Measurements from ENCODE around the gene TMEM151B.

TMEM151B gene

DNA sequence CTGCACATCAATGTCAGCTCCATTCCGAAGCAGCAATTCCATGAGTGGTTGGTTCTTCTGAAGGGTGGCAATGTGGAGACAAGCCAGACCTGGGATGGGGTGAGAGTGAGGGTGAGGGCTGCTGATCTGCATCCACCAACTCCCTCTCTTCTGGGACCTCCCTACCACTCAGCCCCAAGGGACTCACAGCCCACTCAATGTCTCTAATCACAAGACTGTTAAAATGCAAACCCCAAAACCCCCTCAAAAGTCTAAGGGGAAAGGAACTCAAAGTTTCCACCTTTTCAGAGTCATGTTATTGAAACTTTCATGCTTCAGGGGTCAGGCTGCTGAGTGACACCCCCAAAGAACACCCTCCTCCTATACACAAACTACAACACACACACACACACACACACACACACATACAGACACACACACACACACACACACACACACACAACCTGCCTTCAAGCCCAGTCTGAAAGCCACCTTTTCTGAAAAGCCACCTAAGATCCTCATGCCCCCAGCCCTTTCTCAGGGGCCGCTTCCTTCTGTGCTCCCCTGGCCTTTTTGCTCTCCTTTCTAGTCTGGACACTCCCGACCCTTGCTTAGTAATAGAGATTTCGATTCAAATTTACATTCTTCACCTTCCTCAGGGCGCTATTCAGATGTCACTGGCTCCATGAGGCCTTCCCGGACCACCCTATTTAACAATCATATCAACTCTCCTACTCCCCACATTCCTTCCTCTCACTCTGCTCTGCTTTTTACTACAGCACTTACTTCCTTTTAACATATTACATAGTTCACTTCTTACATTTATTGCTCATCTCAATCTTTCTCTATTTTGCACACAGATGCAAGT is 9.6 kb upstream of the TMEM151B start:
- in situ Hi-C loops (cut with MboI; ENCODE audit: low pct_unique_long_range_greater_than_20kb, low sequenced_read_pairs, unreplicated experiment) = no loop called here
- TF ChIP-seq, protein P1, sequence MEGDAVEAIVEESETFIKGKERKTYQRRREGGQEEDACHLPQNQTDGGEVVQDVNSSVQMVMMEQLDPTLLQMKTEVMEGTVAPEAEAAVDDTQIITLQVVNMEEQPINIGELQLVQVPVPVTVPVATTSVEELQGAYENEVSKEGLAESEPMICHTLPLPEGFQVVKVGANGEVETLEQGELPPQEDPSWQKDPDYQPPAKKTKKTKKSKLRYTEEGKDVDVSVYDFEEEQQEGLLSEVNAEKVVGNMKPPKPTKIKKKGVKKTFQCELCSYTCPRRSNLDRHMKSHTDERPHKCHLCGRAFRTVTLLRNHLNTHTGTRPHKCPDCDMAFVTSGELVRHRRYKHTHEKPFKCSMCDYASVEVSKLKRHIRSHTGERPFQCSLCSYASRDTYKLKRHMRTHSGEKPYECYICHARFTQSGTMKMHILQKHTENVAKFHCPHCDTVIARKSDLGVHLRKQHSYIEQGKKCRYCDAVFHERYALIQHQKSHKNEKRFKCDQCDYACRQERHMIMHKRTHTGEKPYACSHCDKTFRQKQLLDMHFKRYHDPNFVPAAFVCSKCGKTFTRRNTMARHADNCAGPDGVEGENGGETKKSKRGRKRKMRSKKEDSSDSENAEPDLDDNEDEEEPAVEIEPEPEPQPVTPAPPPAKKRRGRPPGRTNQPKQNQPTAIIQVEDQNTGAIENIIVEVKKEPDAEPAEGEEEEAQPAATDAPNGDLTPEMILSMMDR (IDR thresholded peaks at IDR 0.05; ENCODE audit: extremely low read depth, insufficient read depth, missing control alignments) = no peak
- DNase-seq (ENCODE audit: low spot score) = peak; percentile 73

DNA sequence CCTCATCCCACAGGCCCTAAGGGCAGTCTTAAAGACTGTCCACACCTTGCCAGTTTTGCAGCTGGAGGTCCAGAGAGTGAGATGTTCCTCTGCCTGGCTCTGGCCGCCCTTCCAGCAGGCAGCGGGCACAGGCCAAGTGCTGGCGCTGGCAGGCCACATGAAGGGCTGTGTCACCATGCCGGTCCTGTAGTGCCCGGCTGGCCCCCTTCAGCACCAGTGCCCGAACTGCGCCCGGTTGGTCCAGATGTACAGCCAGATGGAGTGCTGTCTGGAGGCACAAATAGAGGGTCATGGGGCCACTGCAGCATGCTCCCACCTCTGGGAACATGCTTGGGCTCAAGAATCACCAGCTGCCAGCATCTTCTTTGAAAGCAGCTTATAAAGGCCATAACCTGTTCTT is 8.7 kb upstream of the TMEM151B start:
- TF ChIP-seq, protein P1 (IDR thresholded peaks at IDR 0.05; ENCODE audit: extremely low read depth, insufficient read depth, missing control alignments) = no peak
- in situ Hi-C loops (cut with MboI; ENCODE audit: low pct_unique_long_range_greater_than_20kb, low sequenced_read_pairs, unreplicated experiment) = no loop called here
- no peak for DNase-seq (ENCODE audit: low spot score)

DNA sequence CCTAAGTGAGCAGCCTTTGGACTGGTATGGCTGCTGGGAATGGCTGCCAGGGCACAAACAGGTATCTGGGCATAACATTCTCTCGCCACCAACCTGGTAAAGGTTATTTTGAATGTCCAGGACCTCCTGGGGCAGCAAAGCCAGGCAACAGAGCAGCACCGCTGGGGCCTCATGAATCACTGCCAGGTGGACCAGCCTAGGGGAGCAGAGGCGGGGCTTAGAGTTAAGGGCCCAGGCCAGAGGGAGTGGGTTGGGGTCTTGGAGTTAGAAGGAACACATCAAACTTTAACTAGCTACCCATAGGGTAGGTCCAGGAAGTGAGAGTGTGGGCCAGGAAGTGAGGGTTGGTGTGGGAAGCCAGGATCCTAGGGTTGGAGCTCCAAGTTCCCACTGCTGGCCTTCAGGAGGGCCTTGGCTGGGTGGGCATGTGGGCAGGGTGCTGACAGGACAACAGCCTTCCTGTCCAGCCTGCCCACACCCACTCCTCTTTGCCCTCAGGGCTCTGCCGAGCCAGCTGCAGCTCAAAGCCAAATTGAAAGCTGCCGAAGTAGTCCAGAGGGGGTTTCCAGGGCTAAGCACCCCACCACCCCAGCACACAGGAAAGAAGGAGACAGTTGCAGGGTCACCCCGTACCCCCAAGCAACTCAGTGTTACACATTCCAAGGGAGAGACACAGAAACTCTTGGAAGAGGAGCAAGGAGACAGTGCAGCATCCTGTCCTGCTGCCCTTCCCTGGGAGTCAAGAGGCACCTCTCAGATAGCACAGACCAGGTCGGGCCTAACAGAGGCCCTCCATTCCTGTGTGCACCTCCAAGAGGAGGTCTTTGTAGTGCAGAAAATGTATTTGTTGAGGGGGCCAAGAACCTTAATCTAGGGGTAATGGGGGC is 7.5 kb upstream of the TMEM151B start:
- in situ Hi-C loops (cut with MboI; ENCODE audit: low pct_unique_long_range_greater_than_20kb, low sequenced_read_pairs, unreplicated experiment) = no loop called here
- TF ChIP-seq, protein P1 (IDR thresholded peaks at IDR 0.05; ENCODE audit: extremely low read depth, insufficient read depth, missing control alignments) = no peak
- no peak for DNase-seq (ENCODE audit: low spot score)

DNA sequence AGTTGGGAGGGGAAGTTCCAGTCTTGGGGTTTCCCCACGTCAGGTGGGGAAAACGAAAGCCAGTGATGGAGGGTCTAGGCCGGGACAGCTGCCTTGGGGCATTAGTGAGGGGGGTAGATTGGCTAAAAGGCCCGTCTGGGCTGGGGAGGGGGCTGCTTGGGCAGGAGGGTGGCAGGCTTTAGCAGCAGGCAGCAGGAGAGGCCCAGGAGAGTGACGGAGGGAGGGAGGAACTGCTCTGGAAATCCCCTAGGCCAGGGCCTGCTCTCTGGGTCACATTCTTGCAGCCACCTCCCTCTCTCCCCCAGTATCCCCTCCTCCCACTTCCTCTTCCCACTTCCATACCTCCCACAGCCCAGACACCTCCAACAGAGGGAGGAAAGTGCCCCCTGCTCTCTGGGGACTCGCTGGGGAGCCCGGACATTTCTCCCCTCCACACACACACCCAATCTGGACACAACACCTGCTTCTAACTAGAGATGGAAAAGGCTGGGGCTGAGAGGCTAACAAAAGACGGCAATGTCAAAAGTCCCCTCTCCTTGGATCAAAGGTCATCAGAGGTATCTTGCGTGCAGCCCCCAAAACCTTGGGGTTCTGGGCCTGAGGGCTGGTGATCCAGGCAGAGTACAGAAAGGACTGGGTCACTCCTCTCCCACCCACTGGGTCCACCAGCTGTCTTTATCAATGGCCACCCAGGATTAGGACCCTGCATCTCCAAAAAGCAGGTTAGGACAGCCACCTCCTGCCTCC is 6.7 kb upstream of the TMEM151B start:
- TF ChIP-seq, protein P1 (IDR thresholded peaks at IDR 0.05; ENCODE audit: extremely low read depth, insufficient read depth, missing control alignments) = no peak
- in situ Hi-C loops (cut with MboI; ENCODE audit: low pct_unique_long_range_greater_than_20kb, low sequenced_read_pairs, unreplicated experiment) = no loop called here
- peak; percentile 79 for DNase-seq (ENCODE audit: low spot score)

DNA sequence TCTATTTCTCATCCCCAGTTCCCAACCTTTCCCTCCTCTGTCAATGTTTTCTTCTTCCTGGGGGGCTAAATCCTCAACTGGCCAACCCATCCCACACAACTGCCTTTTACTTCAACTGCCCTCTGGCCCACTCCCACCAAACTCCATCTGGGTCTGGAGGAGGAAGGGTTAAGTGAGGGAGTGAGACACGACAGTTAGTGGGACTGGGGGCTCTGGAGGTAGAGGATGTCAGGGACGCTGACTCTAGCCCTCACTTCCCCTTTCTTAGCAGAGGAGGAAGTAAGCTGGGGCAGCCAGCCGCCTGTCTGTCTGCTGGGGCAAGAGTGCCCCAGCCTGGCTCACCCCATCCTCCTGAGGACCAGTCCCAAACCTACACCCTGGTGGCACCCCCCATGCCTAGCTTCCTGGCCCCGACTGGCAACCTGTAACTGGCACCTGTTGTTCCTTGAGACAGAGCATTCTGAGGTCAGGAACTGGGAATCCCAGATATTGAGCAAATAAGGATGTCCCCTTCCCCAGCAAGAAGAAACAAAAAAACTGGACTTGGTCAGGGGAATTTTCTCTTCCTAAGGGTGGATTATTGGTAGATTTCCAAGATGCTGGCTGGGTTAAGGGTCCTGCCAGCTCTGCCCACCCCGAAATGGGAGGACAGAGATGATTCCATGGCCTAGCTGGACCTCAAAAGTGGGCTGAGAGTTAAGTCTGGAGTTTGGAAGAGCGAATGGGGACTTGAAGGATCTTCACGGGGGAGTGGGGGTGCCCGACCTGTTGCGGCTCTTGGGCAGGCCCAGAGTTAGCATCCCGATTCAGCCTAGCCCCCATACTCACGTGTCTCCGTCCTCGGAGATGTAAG is 5.9 kb upstream of the TMEM151B start:
- TF ChIP-seq, protein P1 (IDR thresholded peaks at IDR 0.05; ENCODE audit: extremely low read depth, insufficient read depth, missing control alignments) = peak; percentile 18
- in situ Hi-C loops (cut with MboI; ENCODE audit: low pct_unique_long_range_greater_than_20kb, low sequenced_read_pairs, unreplicated experiment) = no loop called here
- DNase-seq (ENCODE audit: low spot score) = peak; percentile 78

Data from GM13977 (cell line).